RPMI8226 (cell line): Measurements from ENCODE around the gene PCSK5.

ENCODE experiments used
- DNase-seq: peaks from one replicate; pipeline ENCODE4 v3.0.0-alpha.2; 2015

The PCSK5 gene

DNA sequence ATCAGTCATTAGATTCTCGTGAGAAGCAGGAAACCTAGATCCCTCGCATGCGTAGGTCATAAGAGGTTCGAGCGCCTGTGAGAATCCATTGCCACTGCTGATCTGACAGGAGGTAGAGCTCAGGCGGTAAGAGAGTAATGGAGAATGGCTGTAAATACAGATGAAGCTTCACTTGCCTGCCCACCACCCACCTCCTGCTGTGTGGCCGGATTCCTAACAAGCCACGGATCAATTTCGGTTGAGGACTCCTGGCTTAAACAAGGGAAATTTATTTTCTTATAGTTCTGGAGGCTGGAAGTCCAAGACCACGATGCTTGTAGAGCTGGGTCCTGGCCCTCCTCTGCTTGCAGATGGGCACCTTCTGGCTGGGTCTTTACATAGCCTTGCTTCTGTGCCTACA is 200.4 kb downstream of the PCSK5 start:
- DNase-seq = no peak

DNA sequence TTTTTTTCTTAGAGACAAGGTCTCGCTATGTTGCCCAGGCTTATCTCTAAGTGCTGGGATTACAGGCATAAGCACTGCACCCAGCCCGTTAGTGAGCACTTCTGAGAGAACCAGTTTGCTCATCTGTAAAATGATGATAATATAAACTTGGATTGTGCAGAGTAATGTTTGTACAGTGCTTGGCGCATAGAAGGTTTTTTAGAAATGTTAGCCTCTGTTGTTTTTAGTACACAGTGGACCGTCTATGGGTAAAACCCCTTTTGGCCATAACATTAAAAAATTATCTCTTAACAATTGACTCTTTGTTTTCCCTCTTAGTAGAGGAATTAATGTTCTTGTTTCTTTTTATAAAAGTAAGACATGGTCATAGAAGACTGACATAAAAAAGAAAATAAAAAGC is 202.1 kb downstream of the PCSK5 start:
- no peak for DNase-seq

DNA sequence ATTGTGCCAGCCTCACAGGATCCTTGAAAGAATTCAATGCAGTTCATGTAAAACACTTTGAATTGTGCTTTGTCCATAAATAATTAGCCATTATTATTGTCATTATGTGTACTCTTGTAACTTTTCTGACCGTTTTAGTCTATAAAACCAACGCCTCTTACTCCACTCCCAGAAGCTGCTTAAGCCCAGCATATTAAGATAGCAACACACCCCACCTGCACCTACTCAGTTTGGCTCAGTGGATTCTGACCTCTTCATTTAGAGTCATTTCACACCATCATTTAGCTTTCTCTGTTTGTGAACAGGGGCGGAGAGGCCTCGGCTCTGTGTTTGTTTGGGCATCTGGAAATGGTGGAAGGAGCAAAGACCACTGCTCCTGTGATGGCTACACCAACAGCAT is 205.1 kb downstream of the PCSK5 start:
- no peak for DNase-seq

DNA sequence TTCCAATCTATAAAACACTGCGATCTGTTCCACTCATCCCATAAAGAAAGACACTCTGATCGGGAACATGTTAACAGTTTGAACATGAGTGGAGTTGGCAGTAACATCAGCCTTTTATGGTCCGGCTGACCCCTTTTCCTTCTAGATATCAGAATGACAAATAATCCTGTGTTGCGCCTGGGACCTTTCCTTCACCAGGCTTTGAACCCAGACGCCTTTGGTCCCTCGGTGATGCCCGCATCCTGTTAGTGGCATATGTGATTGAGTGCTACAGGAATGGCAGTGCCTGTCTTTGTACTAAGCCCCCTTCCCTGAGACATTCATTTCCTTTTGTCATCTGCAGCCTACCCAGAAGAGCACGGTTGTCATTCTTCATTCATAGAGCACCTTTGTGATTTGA is 209.0 kb downstream of the PCSK5 start:
- DNase-seq = no peak

GRCh38 chr9:76101075-76101474 is 210.6 kb downstream of the PCSK5 start:
- DNase-seq = no peak

DNA sequence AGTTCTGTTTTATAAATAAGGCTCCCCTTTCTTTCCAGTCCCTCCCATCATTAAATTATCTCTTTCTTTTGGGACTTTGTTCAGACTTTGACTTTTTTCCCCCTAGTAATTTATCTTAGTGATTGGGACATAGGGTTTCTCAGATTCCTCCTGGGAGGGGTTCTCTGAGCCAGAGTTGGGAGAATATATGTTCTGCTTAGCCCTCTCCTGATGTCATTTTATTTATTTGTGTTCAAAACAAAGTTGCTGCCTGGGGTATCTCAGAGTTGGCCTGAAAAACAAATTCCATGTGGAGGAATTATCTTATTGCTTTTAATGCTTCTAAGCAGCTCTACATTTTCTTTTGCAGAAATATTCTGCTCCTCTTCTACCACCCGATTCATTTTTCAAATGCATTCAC is 211.0 kb downstream of the PCSK5 start:
- no peak for DNase-seq

DNA sequence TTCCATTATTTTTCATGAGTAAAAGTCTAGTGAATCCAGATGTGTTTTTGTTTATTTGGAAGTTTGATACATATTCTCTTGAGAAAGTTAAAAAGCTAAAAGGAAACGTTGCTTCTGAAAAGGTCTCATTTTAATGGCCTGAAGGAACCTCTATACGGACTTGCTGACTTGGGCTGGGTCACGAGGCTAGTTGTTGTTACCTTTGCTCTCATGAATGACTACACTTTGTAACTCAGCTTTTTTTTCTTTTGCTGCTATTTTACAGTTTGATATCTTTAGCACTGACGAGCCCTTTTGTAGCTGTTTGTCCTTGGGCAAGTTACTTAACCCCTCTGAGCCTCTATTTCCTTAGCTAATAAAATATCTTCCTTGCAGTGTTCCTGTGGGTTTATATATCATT is 211.5 kb downstream of the PCSK5 start:
- DNase-seq = no peak

DNA sequence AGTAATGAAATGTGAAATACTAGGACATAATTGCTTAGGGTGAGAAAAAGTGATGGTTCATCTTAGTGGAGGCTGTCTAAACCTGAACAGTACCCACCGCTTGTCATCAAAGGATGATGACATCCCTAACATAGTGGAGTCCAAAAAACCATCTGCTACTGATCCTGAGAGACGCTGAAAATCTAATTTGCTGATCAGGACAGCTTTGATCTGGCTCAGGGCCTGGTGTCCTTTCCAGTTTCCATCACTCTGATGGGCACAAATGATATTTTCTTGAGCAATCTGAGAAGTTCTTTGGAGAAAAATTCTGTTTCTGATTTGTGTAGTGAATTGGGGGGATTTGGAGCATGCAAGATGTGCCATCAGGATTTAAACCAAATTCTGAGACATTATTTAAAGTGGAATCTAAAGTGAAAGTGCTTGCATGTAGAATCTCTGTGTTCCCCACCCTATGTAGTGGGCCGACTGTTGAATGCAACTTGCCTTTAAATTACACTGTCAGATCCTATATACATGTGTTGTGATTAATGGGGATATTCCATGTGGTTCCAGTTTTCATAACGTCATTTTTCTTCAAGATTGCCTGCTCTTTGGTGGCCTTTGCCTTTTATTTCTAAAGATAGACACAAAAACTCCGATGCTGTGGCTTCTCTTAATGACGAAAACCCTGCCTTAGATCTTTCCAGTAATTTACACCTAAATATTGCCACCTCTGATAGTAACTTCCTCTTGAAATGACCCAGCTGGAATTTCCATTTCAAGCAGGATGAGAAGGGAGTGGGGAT is 213.2 kb downstream of the PCSK5 start:
- no peak for DNase-seq

DNA sequence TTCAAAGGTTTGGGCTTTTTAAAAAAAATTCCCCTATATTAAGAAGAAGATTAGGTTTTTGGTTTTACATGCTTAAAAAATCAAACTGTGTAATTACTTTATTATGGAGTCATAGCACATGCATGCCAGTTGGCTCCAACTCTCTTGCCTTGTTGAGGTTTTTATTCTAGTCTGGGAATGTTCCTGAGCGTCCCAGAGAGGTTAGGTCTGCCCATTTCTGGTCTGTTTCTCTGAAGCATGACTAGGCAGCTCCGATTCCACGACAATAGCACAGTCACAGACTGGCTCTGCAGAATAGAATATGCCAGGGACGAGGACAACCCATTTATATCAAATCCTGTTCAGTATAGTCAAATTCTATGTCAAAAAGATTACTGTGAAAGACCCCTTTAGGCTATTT is 217.0 kb downstream of the PCSK5 start:
- DNase-seq = no peak

DNA sequence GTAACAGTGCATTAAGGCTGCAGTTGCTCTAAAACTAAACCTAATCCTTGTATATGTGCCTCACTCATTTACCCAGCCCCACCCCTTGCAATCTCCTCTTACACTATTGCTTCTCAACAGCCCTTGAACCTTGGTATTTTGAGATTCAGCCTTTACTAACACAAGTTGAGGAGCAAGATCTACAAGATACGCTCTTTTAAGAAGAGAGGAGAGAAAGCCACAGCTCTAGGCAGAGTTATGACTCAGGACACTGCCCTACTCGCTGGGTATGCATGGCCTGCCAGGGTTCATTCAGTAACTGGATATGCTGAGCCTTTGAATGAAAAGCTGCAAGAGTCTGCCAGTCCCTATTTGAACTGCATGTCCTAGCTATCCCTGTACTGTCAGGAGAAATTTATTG is 219.5 kb downstream of the PCSK5 start:
- DNase-seq = no peak

DNA sequence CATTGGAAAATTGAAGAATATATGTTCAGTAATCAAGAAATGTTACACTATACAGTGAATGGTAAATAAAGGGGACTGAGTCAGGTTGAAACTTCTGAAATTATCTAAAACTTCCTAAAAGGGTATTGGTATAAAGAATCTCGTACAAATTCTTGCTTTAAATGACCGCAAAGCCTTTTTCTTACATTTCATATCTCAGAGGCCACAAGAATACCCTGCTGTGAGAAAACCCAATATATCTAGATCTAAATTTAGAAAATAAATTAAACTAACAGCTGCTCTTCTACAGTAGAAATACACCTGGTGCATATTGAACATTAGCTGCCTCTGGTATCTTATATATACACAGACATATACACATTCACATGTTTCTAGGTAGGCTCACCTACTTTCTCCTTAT is 221.7 kb downstream of the PCSK5 start:
- DNase-seq = no peak

- DNase-seq = no peak
These were observed 223.7 kb downstream of the PCSK5 start for GRCh38 chr9:76114144-76114543.

GRCh38 chr9:76115396-76115795 is 224.9 kb downstream of the PCSK5 start:
- no peak for DNase-seq

- DNase-seq = no peak
These were observed 225.6 kb downstream of the PCSK5 start for GRCh38 chr9:76115982-76116646.

DNA sequence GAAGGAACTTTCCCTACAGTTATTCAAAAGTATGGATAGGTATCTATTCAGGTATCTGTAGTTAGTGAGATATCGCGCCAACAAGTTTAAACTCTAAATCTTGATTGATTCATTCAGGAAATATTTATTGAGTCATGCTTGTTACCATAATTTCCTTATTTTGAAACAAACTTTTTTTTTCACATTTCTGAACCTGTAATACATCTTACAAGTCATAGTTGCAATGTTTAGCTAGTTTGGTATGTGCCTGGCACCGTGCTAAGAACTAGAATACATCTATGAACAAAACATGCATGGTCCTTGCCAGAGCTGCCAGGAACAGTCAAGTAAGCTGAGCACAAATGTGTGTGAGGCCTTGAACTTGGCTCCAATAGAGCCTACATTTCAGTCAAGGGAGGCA is 226.4 kb downstream of the PCSK5 start:
- no peak for DNase-seq

GRCh38 chr9:76127637-76128036 is 237.2 kb downstream of the PCSK5 start:
- DNase-seq = no peak

GRCh38 chr9:76135902-76136301 is 245.4 kb downstream of the PCSK5 start:
- DNase-seq = no peak

DNA sequence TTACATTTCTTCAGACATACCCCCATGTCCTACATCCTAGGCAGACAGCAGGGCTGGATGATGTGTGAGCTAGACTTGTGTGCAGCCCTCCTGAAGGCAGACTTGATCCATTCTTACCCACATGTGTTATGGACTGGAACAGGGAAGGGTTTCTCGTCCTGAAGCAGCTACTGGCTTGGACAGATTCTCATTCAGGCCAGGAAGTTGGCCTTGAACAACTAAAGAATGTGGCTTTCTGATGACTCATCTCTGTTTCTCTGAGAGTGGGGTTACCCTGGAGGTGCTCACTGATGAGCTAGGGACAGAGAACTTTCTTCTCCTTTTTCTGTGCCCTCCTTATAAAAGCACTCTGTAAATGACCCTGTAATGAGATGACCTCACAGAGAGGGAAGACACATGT is 246.5 kb downstream of the PCSK5 start:
- DNase-seq = no peak

DNA sequence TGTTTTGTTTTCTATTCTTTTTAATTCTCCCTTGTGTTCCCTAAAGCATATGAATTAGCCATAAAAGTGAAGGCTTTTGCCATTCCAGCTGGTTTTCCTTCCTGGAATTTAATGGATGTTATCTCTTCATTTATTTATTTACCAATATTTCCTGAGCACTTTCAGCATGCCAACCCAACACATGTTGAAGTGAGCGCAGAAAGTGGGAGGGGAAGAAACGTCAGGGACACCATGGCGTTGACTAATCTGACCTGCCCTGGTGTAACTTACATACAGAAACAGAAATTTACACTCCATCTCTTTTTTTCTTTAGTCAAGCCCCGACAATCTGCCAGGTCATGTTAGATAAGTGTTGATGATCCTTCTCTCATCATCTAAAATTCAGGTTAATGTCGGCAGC is 247.5 kb downstream of the PCSK5 start:
- no peak for DNase-seq

GRCh38 chr9:76138360-76138759 is 247.9 kb downstream of the PCSK5 start:
- DNase-seq = no peak

DNA sequence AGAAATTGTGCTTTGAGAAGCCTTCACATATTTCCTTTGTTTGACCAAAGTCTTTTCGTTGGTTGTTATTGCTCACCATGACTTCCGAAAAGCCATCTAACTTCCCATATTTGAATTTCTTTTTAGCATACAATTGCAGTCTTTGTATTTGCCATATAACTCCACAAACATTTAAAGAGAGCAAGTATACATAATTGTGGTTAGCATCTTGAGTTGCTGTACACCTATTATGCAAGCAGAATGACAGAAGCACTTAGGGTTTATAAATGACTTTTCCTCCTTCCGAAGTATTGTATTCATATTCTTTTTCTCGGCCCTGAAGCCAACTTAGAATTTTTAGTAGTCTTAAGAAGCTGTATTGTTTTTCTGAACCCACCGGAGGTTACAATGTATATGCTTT is 253.4 kb downstream of the PCSK5 start:
- no peak for DNase-seq

GRCh38 chr9:76150013-76150412 is 259.5 kb downstream of the PCSK5 start:
- DNase-seq = no peak

GRCh38 chr9:76151267-76151666 is 260.8 kb downstream of the PCSK5 start:
- DNase-seq = no peak

- DNase-seq = no peak
These were observed 262.9 kb downstream of the PCSK5 start for GRCh38 chr9:76153339-76153738.
